MM.1S (cell line): ENCODE results near the gene SPOCK3.

Experiments used
- EZH2 ChIP-seq: fragments of 300-600 bp; sonication (generic); optimal IDR thresholded peaks from 2 replicates; pipeline ENCODE3; 2017; ENCODE audit warnings: low read depth, mild to moderate bottlenecking, antibody characterized with exemption, low read length, mixed read lengths
- EZH2phosphoT487 ChIP-seq: fragments of 300-600 bp; sonication (generic); IDR thresholded peaks from 2 replicates; pipeline ENCODE4 v1.6.1; 2018; ENCODE audit warnings: antibody characterized with exemption, low read length
- TF ChIP-seq, protein P1 (sequence below): fragments of 300-600 bp; sonication (generic); IDR thresholded peaks from 2 replicates; pipeline ENCODE4 v1.5.1; 2016; ENCODE audit warnings: antibody characterized with exemption, low read length, mixed read lengths

- TF ChIP-seq, protein P1, sequence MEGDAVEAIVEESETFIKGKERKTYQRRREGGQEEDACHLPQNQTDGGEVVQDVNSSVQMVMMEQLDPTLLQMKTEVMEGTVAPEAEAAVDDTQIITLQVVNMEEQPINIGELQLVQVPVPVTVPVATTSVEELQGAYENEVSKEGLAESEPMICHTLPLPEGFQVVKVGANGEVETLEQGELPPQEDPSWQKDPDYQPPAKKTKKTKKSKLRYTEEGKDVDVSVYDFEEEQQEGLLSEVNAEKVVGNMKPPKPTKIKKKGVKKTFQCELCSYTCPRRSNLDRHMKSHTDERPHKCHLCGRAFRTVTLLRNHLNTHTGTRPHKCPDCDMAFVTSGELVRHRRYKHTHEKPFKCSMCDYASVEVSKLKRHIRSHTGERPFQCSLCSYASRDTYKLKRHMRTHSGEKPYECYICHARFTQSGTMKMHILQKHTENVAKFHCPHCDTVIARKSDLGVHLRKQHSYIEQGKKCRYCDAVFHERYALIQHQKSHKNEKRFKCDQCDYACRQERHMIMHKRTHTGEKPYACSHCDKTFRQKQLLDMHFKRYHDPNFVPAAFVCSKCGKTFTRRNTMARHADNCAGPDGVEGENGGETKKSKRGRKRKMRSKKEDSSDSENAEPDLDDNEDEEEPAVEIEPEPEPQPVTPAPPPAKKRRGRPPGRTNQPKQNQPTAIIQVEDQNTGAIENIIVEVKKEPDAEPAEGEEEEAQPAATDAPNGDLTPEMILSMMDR = no peak
- TF ChIP-seq EZH2 (no peak), EZH2phosphoT487 (no peak)
Observed at GRCh38 chr4:166798126-166798525, 436.2 kb downstream of the SPOCK3 start.
